ENCODE data around the gene SLC27A2.

Gene SLC27A2

DNA sequence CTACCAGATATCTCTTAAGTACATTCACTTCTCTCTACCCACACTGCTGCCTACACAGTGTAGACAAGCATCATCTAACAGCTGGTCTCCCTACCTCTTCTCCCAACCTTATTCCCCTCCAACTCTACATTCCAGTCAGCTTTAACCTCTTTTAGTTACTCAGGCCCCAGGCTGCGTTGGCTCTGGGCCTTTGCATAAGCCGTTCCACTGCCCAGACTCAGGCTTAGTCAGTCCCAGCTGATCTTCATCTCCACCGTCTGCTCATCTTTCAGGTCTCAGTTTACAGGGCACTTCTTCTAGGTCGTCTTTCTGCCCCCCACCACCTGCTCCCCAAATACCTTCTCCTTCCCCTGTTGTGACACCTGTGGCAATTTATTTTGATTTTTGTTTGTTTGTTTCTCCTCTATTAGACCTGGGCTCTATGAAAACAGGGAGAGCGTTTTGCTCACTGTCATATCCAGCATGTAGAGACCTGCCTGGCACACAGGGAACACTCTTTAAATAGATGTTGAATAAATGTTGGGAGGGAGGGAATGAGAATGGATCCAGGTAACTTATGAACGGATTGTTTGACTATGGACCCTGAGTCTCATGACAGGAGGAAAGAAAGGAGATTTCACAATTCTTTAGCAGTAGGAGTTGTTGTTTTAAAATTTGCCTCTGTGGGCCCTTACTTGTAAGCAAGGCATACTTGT is 11.1 kb downstream of the SLC27A2 start:
- no peak for DNase-seq

DNA sequence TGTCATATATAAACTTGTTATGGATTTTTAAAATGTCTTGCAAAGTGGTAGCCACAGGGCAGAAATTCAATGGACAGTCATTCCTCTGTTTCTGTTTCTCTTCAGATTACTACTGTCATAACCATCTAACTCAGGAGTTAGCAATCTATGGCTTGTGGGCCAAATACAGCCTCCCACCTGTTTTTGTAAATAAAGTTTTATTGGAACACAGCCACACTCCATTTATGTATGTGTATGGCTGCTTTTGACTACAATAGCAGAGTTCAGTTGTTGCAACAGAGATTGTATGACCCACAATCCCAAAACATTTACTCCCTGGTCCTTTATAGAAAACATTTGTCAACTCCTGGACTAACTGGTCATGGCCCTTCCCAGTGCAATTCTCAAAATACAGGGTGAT is 20.0 kb downstream of the SLC27A2 start:
- no peak for DNase-seq

DNA sequence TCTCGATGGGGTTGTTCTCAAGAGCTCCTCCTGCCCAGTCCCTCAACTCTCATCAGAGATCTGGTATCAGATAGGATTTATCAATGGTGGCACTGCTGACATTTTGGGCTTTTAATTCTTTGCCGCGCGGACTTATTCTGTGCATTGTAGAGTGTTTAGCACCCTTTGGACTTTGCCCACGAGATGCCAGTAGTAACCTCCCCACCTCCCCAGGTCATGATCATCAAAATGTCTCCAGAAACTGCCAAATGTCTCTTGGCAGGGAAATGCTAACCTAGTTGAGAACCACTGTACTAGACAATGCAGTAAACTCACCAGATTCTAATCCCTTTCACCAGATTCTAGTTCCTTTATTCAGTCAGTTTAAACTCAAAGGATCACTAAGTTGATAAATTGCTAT is 24.0 kb downstream of the SLC27A2 start:
- no peak for DNase-seq

DNA sequence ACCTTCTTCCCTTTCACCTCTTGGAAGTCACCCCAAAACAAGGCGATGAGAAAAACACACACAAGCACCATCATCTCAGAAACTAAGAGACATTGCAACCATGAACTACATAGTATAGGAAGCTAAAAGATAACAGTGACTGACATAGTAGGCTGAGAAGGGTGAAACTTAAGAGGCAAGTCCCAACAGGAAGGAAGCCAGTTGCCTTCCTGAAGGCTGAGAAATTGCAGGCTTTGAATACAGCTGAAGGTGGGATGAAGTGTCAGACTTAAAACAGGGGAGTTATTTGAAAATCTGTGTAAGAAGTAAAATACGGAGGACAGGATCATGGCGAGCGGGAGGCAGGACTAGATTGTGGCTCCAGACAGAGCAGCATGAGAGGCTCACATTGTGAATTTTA is 27.8 kb downstream of the SLC27A2 start:
- no peak for DNase-seq

DNA sequence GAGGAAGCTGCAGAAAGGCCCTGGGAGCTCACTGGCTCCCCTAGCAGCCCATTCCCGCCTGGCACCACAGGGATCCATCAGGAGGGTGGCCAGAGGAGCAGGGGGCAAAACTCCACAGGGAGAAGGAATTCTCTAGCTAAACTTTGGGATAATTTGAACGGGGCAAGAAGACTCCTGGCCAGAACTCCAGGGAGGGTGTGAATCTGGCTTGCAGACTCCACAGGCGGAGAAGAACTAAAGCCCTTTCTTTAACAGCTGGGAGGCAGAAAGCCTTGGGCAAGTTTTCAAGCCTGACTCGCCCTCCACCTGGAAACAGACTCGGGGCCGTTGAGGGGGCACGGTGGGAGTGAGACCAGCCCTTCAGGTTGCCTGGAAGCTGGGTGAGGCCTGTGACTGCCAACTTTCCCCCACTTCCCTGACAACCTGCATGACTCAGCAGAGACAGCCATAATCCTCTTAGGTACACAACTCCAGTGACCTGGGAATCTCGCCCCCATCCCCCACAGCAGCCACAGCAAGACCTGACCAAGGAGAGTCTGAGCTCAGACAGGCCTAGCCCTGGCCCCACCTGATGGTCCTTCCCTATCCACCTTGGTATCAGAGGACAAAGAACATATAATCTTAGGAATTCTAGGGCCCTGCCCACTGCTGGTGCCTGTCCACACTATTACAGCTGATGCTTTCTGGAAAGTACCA is 28.6 kb downstream of the SLC27A2 start:
- DNase-seq = no peak

DNA sequence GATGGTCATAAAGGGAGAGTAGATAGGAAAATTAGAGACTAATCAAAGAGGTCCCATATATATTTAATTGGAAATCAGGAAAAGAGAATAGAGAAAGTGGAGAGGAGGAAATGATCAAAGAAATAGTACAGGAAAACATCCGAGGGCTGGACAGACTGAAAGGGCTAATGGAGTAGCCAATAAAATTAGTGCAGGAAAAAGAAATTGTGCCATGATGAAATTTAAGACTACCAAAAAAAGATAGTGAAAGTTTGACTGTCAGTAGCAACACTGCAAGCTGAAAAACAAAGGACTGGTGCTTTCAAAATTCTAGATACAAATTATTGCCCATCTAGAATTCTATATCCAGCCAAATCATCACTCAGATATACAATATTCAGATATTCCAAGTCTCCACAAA is 36.3 kb downstream of the SLC27A2 start:
- DNase-seq = no peak

DNA sequence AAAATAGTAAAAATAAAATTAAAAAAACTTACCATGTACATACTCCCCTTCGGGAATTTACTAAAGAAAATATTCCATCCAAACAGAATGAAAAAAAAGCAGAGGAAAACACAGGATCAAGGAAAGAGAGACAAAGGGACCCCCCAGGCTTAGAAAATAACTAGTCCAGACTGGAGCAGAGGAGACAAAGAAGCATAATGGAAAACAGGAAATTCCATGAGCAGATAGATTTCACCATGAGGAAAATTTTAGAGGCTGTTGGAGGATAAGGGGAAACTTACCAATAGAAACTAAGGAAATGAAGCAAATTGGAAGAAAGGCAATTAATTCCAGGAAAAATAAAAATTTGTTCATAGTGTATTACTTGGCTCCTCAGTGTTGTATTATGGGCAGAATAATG is 36.7 kb downstream of the SLC27A2 start:
- DNase-seq = no peak

DNA sequence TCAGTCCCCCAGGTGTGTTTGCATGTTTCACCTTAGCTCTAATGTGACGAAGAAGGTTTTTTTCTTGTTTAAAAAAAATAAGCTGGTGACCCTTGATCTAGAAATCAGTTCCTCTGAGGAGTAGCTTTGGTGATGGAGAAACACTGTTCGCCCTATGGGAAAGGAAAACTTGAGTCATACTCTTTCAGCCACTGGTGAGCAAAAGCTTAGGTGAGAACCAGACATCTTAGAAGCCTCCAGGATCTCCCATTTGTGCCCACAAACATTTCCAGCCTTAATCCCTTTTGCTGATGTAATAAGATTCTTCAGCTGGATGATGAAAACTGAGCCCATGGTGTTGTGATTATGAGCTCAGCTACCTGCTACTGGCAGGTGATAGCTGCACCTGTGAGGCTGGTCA is 37.8 kb downstream of the SLC27A2 start:
- DNase-seq = no peak

DNA sequence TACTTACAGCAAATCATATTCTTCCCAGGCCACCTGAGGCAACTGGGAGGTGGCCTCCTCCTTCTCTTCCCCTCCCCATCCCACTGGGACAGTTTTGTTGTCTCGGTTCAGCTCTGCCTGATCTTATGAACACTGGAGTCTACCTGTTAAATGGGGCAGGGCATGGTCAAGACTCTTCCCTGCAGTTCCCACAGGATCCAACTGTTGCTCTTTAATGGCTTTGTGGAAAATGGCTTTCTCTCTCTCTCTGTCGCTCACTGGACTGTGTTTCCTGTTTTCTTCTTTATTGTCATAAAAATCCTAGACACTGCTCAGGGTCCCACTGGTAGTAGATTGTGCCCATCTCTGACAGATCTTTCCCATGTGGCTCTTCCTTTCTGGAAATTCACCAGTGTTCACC is 40.2 kb downstream of the SLC27A2 start:
- DNase-seq = no peak

DNA sequence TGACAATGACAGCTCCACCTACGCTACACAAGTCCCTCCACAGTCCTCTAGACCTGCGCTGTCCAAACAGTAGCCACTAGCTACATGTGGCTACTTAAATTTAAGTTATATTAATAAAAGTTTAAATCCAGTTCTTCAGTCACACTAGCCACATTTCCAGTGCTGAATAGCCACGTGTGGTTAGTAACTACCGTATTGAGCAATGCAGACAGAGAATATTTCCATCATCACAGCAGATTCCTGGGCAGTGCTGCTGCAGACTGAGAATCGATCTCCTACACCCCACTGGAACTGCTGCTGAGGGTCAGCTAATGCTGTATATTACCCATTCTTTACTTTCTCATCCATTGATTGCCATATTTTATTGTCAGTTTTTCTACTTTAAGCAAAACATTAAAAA is 42.6 kb downstream of the SLC27A2 start:
- no peak for DNase-seq

DNA sequence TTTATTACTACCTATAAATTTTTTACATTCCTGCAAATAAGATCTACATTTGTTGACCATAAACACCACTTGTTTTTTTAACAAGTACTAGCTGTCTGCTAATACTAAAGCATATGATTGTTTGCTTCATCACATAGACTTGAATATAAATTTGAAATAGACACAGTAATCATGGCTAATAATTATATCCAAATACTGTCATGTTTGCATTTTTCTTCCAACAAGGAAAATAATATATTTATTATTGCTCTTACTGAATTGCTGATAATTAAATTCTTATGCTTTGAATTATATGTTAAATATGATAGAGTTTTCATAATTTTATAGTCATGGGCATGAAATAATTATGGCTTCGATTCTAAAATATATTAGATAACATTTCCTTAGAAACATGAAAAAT is 43.1 kb downstream of the SLC27A2 start:
- no peak for DNase-seq

DNA sequence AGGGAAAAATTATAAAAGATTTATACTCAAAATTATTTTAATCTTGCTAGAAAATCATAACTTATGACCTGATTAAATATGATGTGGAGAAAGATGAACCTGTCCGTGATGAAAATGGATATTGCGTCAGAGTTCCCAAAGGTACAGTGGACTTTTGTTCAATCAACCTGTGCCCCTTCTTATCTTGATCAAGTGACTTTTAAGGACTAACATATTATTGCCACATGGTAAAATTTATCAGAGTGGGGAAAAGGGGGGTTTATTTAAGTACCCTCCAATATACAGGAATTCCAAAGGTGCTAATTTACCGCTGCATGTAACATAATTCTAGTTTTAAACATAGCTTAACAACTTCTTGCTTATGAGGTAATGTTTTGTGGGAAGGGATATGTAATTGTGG is 43.9 kb downstream of the SLC27A2 start:
- DNase-seq = no peak

DNA sequence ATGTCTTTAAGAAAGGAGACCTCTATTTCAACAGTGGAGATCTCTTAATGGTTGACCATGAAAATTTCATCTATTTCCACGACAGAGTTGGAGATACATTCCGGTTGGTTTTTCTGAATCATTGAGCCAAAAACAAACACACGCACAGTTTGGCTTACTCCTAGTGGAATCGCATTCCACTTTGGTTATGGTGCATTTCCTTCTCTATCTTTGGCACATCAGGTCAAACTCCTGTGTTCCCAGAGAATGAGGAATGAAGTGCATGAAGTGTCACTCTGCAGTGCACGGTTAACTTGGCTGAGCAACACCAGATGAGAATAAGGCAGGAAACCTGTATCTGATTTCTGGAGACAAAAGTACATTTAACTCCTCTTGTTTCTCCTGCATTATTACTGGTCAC is 45.1 kb downstream of the SLC27A2 start:
- DNase-seq = no peak

DNA sequence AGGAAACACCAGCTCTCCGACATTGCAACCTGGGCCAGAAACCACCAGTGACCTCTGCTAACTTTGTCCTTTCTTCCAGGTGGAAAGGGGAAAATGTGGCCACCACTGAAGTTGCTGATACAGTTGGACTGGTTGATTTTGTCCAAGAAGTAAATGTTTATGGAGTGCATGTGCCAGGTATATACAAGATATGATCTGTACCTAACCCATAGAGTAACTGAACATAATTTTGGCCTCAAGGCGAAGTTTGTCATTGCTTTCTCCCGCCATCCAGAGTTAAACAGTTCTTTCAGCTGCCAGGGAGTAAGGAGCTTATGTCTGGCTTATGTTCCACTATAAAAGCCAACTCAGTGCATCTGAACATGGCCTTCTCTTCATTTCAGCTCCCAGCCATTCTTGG is 46.9 kb downstream of the SLC27A2 start:
- no peak for DNase-seq

DNA sequence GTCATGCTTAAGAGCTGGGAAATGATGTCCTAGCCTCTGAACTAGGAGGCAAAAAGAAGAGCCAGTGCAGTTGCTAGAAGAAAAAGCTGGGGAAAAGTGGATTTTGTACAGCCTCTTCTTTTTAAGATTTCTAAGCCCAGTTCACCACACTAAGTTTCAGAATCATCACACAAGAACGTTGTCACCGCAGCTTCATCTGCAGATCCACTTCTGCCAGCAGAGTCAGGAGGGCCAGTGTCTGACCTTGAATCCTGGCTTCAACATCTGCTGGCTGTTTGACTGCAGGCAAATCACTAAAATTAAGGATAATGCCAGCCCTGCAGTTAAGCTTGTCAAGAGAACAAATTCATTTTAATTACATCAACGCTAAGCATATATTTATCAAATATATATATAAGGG is 47.3 kb downstream of the SLC27A2 start:
- no peak for DNase-seq

DNA sequence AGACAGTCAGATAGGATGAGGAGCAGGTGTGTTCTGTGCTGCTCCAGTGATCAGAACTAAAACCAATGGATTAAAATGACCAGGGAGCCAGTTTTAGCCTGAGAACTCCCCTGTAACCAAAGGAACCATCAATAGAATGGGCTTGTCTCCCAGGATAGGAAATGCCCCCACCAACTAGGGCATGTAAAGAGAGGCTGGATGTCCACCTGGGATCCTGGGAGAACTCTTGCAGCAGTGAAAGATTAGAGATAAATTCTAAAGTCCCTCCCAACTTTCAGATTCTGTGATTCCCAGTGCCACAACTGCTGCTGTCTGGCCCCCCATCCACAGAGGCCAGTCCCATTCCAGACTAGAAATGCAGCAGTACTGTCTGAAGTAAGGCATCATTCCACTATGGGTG is 49.8 kb downstream of the SLC27A2 start:
- DNase-seq = no peak

DNA sequence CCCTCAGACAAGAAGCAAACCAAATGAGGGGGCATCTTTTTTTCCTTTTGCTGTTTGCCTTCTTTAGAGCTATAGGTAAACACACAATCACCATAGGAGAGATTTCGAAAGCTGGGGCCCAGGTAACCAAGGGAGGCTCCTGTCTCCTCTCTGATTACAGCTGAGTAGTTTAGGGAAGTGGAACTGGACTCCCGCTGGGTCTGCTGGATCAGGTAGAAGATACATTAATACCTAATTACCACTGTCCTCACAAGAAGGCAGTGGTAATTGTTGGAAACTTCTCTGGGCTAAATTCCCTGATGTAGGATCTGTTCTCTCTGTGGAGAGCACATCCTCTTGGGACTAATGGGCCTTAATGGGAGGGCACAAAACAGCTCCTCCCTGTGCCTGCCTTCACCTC is 50.8 kb downstream of the SLC27A2 start:
- DNase-seq = no peak

DNA sequence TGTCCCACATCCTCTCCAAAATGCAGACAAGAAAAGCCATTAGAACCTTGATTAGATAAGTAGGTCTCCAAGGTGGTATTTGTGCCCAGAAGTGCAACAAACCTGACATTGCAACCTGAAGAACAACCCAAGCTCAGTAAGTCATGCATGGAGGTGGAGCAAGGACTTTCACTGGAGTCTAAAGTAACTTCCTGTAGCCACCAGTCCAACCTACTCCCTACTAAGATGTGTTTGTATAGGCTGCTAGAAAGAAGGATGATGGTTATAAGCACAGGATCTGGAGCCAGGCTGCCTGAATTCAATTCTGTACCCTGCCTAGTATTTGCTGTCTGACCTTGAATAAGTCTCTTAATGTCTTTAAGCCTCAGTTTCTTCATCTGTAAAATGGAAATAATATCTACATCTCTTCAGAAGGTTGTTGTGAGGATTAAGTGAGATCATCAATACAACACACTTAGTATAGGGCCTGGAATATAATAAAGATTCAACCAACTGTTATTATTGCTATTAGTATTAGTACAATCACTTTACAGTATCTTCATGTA is 51.3 kb downstream of the SLC27A2 start:
- no peak for DNase-seq

DNA sequence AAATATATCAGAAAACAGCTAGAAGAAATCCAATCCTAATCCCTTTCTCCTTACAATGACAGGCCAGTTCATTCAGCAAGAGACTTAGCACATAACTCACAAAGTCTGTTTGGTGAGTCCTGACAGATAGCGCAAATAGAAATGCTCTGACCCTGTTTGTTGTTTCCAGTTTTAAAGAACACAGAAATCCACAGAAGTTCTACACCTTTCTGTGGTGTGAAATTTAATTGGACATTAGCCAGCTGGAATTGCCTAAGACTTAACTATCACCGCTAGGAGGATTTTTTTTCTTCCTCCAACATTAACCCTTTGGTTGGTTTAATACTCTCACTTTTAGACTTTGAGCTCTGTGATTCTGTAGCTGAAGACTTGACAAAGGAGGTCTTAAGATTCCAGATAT is 52.8 kb downstream of the SLC27A2 start:
- no peak for DNase-seq

DNA sequence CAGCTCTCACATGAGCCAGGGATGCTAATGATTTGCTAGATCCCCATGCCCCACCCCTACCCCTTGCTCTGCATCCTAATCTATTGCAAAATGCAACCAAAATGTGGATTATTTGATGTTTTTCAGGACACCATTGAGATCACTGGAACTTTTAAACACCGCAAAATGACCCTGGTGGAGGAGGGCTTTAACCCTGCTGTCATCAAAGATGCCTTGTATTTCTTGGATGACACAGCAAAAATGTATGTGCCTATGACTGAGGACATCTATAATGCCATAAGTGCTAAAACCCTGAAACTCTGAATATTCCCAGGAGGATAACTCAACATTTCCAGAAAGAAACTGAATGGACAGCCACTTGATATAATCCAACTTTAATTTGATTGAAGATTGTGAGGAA is 53.8 kb downstream of the SLC27A2 start:
- DNase-seq = no peak

DNA sequence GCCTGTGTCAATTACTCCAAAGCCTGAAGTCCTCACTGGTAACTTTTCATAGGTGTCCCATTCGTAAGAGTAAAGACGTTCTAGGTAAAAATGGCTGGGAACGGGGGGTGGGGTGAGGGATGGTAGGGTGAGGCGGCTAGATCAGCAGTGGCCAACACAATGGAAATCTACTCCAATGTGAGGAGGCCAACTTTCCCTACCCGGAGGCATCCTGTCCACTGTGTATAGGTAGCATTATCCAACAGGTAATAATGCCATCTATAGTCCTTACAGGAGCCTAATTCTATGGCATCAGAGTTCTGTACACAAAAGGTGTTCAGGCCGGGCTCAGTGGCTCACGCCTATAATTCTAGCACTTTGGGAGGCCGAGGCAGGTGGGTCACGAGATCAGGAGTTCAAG is 54.4 kb downstream of the SLC27A2 start:
- no peak for DNase-seq

DNA sequence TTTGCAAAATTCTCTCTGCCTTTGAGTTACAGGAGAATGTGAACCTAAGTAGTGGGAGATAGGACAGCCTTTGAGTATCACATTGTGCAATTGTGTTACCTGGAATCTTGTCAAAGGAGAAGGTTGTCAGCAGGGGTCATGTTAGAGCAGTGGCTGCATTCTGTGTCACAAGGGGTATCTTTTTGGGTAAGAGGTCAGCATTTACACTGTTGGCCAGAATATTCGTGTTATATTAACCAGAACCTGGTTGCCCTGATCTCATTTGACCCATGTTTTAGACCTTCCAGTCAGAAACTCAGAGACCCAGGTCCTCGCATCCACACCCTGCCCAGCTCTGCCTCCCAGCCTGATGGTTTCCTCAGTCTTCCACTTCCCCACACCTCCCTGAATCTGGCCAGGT is 56.3 kb downstream of the SLC27A2 start:
- no peak for DNase-seq

DNA sequence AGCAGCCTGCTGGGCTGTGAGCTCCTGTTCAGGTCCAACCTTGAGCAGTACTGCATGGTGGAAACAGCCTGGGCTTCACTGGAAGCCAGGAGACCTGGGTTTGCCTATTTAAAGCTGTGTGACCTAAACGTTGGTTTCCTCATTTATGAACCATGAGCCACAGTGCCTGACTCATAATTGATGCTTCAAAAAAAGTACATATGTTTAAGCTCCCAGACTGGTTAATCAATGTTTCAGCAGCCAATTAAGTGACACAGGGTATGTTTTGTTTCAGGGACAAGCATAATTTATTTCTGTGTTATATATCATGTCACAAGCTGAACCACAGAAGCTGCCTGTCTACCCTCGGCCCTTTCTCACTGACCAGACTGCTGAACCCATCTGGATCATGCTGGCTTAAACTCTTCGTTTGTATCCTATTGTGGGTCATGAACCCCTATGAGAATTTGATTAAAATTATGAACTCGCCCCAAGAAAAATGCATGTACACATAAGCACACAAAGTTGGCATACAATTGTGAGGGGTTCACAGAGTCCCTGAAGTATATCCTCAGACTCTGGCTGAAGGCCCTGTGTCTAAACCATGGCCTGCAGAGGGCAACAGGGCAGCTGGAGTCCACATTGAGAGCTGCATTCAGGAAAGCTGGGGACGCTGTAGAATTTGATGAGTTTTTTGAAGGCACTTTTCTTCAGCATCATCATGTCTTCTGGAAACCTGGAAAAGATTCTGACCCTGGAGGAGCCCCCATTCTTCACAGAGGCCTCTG is 59.9 kb downstream of the SLC27A2 start:
- DNase-seq = no peak

DNA sequence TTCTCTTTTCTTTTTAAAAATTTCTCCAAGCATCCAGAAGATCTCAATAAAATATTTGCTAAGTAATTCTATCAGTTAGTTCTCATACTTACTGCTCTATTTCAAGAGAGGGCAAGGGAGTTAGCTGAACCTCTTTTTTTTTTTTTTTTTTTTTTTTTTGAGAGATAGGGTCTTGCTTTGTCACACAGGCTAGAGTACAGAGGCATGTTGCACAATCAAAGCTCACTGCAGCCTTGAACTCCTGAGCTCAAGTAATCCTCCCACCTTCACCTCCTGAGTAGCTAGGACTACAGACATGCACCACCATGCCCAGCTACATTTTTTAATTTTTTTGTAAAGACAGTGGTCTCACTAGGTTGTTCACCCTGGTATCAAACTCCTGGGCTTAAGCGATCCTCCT is 62.2 kb downstream of the SLC27A2 start:
- DNase-seq = no peak

Measured in NCI-H2081 (cell line).